ES-I3 (cell line): Measurements from ENCODE around the gene SLC27A5.
A peak's percentile ranks its signal among the peaks of the same experiment; 100 is the strongest.

Experiments
- H3K36me3 ChIP-seq: 2 replicates; pipeline ENCODE4 v1.6.1; 2013; ENCODE audit warnings: mild to moderate bottlenecking, low read length, control low read depth, moderate library complexity; ENCODE audit not compliant: insufficient read depth
- H3K4me1 ChIP-seq: 2 replicates; pipeline ENCODE4 v1.6.1; 2013; ENCODE audit warnings: mild to moderate bottlenecking, control low read depth, low read length; ENCODE audit not compliant: insufficient read depth
- H3K9ac ChIP-seq: 2 replicates; pipeline ENCODE4 v1.6.1; 2013; ENCODE audit warnings: low read depth, mild to moderate bottlenecking, low read length, moderate library complexity
- H3K9me3 ChIP-seq: 2 replicates; pipeline ENCODE4 v1.6.1; 2013; ENCODE audit warnings: mild to moderate bottlenecking, low read length, moderate library complexity; ENCODE audit not compliant: control insufficient read depth, insufficient read depth

SLC27A5 gene, protein sequence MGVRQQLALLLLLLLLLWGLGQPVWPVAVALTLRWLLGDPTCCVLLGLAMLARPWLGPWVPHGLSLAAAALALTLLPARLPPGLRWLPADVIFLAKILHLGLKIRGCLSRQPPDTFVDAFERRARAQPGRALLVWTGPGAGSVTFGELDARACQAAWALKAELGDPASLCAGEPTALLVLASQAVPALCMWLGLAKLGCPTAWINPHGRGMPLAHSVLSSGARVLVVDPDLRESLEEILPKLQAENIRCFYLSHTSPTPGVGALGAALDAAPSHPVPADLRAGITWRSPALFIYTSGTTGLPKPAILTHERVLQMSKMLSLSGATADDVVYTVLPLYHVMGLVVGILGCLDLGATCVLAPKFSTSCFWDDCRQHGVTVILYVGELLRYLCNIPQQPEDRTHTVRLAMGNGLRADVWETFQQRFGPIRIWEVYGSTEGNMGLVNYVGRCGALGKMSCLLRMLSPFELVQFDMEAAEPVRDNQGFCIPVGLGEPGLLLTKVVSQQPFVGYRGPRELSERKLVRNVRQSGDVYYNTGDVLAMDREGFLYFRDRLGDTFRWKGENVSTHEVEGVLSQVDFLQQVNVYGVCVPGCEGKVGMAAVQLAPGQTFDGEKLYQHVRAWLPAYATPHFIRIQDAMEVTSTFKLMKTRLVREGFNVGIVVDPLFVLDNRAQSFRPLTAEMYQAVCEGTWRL

DNA sequence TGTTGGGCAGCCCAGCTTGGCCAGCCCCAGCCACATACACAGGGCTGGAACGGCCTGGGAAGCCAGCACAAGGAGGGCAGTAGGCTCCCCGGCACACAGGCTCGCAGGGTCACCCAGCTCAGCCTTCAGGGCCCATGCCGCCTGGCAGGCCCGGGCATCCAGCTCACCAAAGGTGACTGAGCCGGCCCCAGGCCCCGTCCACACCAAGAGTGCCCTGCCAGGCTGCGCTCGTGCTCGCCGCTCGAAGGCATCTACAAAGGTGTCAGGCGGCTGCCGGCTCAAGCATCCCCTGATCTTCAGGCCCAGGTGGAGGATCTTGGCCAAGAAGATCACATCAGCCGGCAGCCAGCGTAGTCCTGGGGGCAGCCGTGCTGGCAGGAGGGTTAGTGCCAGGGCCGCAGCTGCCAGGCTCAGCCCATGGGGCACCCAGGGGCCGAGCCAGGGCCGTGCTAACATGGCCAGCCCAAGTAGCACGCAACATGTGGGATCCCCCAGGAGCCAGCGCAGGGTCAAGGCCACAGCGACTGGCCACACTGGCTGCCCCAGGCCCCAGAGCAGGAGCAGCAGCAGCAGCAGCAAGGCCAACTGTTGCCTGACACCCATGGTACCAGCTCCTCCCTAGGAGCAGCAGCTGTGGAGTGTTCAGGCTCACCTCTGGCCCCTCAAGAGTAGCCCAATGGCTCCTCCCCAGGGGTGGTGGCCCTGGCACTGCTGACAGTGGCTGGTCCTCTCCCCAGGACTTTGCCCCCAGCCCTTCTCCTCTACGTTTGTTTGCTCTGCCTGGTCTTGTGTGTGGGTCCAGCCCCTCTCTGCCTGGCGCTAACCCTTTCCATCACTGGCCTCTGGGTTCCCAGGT is at the start of gene SLC27A5:
SLC27A5 (minus strand) TSS at position 640 of the 856 bp plus-strand sequence; CDS start at position 603, 37 bp downstream.
- Histone ChIP-seq H3K9ac (no peak within 1 kb of the TSS), H3K9me3 (no peaks in the 10 kb centered on the region), H3K4me1 (peaks cover 8% of the 10 kb centered on the region; the same call in 1 of the 2 replicates), H3K36me3 (no peaks in the 10 kb centered on the region)

DNA sequence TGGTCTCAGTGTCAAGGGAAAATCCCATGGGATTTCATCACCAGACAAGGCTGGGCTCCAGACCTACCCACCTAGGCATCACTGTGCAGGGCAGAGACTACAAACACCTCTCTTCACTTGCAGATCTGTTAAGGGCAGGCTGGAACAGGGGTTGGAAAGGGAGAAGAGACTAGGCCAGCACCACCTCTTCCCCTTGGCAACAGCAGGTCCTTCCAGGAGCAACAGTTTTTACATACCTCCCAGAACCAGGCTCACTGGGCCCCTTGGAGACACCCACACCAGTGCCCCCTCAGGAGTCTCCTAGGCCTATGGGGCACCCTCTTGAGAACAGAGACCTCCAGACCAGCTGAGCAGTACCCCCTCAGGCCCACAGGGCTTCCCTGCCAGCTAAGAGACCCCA is 49.1 kb upstream of the SLC27A5 start:
- Histone ChIP-seq H3K36me3 (peaks cover 2% of the 10 kb centered on the region; the same call in 1 of the 2 replicates), H3K9me3 (no peaks in the 10 kb centered on the region), H3K9ac (no peak overlapping the region), H3K4me1 (peaks cover 4% of the 10 kb centered on the region; the same call in 1 of the 2 replicates)

DNA sequence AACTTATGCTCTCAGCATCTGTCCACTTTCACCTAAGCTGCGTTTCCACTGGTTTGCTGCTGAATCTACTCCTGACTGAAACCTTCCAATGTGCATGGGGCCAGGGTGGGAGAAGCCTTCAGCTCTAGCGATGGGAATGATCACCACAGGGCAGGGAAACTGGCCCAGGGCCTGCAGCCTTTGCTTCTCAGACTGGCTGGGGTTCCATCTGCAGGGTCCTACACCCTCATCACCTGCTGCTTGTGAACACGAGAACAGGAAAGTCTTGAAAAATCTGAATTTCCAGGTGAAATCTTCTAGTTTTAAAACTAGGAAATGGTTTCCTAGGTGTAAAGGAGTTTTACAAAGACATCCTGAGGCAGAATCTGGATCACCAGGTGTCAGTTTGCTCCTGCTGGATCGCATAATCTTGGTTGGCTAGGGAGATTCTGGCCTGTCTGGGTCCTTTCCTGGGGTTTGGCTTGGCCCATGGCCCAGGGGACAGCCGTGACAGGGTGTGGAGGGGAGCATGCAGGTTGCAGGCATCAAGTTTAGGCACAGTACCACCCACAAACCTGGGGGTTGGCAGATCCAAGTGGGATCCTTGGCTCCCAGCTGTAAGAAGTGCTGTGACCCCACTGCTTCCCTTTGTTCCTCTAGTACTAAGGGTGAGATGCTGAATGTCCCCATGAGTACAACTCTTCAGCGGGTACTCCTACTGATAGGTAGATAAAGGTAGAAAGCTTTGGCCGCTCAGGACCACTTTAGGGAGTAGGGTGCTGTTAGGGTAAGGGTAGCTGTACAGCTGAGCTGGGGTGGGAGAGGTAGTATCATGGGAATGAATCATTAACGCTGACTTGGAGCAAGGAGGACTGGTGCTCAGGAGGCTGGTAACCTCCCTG is 48.5 kb upstream of the SLC27A5 start:
- peaks cover 2% of the 10 kb centered on the region; the same call in 1 of the 2 replicates for H3K36me3 ChIP-seq
- no peaks in the 10 kb centered on the region for H3K9me3 ChIP-seq
- H3K9ac ChIP-seq = peak overlapping the region; percentile 75
- H3K4me1 ChIP-seq = peaks cover 4% of the 10 kb centered on the region; the same call in 1 of the 2 replicates

DNA sequence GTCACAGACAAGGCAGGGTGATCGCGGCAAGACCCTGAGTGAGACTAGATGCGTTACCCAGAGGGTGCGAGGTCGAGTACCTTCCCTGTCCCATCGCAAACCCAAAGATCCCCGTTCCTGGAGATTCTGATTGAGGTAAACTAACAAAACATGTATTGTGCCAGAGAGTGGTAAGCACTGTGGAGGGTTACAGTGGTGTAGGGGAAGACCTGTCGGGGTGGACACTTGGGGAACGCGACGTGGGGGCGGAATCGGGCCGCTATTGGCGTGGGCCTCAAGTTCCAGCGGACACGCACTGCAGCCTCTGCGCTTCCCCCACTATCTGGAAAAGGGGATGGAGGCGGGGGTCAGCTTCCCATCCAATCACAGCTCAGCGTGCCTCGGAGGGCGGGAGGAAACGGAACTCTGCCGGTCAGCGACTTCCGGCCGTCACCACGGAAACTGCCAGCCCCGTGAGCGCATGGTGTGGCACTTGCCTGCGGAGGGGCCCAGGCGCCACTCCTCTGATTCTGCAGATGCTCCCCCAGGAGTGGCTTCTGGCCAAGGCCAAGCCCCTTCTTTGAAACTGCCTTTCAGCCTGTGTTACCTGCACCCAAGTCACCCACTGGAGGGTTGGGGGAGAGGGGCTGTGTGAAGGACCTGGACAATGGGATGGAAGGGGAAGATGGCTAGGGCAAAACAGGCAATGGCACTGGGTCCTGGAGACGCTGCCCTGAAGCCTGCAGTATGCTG is 47.6 kb upstream of the SLC27A5 start:
- no peaks in the 10 kb centered on the region for H3K9me3 ChIP-seq
- peaks cover 2% of the 10 kb centered on the region; the same call in 1 of the 2 replicates for H3K36me3 ChIP-seq
- H3K9ac ChIP-seq = peak overlapping the region; percentile 75
- H3K4me1 ChIP-seq = peaks cover 4% of the 10 kb centered on the region; the same call in 1 of the 2 replicates

DNA sequence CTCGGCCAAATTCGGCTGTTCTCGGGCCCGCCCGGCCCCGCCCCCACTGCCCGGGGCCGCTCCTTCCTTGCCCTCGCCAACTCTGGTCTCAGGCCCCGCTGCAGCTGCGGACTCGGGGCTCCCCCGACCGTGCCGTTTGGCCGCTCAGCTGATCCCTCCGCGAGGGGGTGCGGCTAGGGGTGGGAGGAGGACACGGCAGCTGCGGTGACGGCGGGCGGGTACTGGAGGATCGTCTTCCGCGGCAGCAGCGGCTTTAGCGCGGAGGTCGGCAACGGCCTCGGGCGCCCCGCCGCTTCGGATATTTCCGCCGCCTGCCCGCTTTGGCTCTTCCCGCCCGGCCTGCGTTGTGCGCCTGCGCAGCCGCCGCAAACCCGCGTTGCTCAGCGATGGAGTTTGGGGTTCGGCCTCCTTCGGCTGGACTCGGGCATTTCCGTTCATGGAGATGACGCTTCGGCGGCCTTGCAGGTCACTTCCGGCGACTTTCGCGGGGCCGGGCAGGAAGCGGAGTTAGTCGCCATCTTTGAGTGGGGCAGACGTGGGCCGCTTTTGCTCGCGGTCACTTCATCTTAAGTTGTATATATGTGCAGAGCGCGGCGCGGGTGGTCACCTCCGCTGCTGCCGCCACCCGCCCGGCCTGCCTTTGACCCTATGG is 47.0 kb upstream of the SLC27A5 start:
- no peaks in the 10 kb centered on the region for H3K9me3 ChIP-seq
- H3K9ac ChIP-seq = peak overlapping the region; percentile 75
- H3K4me1 ChIP-seq = peaks cover 4% of the 10 kb centered on the region; the same call in 1 of the 2 replicates
- H3K36me3 ChIP-seq = peaks cover 2% of the 10 kb centered on the region; the same call in 1 of the 2 replicates

DNA sequence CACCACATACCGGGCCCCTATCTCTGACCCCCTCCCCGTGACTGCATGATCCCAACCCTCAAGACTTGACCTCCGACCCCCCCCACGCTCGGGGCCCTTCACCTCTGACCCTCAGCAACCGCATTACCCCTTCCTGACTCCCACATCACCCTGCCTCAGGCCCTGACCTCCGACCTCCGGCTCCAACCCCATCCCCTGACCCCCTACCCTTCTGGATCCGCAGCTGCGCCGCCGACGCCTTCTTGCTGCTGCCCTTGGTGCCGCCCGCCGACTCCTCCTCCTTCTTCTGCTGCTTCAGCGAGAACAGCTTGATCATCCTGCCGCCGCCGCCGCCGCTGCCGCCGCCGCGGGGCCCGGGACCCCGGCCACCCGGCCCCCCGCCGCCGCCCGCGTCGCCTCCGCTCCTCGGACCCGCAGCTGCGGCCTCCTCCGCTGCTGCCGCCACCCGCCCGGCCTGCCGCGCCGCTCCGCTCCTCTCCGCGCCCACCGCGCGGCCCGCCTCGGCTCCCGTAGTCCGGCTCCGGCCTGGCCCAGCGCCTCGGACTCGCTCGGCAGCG is 46.4 kb upstream of the SLC27A5 start, which contains the start of gene UBE2M:
UBE2M (minus strand) TSS at position 546 of the 557 bp plus-strand sequence; CDS start at position 316, 230 bp downstream.
- H3K9ac ChIP-seq = peak within 1 kb of the TSS; percentile 91
- peaks cover 2% of the 10 kb centered on the region; the same call in 1 of the 2 replicates for H3K36me3 ChIP-seq
- H3K4me1 ChIP-seq = peaks cover 4% of the 10 kb centered on the region; the same call in 1 of the 2 replicates
- no peaks in the 10 kb centered on the region for H3K9me3 ChIP-seq

DNA sequence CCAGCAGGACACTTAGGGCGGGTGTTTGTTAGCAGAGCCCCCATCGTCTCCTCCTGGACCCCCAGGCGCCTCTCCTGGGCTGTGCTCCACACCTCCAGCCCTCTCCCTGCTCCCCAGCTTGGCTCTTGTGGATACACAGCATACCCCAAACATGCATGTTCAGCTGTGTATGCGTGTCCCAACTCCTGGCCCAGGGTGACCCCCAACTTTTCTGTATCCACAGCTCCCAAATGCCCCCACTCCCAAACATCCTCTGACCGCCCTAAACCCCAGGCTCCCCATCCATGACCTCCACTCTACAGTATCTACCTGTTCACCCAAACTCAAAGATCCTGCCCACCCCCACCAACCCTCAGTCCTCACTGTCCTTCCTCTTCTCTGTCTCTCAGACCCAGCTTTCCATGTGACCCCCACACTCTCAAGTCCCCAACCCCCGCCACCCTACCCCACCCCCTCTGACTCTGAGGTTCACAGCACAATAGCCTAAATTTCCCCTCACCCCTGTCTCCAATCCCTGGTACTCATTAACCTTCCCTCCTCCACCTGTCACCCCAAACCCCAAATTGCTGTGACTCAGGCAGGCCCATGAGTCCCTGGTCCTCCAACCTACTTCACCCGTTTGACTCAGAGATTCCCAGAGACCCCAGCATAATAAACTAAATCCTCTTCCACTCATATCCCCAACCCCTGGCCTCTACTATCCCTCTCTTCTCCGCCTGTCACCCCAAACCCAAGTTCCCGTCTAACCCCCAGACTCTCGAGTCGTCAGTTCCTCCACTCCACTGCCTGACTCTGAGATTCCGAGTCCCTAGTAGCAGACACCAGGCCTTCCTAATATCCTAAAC is 45.7 kb upstream of the SLC27A5 start:
- Histone ChIP-seq H3K9me3 (no peaks in the 10 kb centered on the region), H3K36me3 (peaks cover 2% of the 10 kb centered on the region; the same call in 1 of the 2 replicates), H3K9ac (peak overlapping the region; percentile 91), H3K4me1 (peaks cover 4% of the 10 kb centered on the region; the same call in 1 of the 2 replicates)

DNA sequence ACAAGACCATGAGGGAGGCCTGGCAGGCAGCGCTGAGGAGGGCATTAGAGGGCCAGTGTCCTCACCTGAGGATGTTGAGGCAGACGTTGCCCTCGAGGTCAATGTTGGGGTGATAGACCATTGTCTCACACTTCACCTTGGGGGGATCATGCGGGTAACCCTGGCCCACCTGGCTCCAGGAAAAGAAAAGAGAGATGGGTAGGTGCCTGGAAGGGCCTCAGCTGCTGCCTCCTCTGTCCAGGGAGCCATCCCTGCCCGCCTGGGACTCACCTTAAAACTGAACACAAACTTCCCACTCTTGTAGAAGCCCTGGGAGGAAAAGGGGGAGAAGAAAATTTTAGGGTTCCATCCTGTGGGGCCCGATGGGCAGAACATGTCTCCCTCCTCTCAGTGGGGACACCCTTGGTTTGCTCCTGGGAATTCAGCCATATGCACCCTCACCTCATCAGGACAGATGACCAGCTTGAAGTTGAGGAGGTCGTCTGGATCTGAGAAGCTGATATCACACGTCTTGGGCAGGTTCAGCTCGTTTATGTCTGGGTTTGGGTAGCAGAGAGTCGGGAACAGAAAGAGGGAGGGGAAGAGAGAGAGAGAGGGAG is 44.9 kb upstream of the SLC27A5 start:
- Histone ChIP-seq H3K4me1 (peaks cover 4% of the 10 kb centered on the region; the same call in 1 of the 2 replicates), H3K9me3 (no peaks in the 10 kb centered on the region), H3K36me3 (peaks cover 5% of the 10 kb centered on the region; the same call in 1 of the 2 replicates), H3K9ac (peak overlapping the region; percentile 91; the same call in 1 of the 2 replicates)

DNA sequence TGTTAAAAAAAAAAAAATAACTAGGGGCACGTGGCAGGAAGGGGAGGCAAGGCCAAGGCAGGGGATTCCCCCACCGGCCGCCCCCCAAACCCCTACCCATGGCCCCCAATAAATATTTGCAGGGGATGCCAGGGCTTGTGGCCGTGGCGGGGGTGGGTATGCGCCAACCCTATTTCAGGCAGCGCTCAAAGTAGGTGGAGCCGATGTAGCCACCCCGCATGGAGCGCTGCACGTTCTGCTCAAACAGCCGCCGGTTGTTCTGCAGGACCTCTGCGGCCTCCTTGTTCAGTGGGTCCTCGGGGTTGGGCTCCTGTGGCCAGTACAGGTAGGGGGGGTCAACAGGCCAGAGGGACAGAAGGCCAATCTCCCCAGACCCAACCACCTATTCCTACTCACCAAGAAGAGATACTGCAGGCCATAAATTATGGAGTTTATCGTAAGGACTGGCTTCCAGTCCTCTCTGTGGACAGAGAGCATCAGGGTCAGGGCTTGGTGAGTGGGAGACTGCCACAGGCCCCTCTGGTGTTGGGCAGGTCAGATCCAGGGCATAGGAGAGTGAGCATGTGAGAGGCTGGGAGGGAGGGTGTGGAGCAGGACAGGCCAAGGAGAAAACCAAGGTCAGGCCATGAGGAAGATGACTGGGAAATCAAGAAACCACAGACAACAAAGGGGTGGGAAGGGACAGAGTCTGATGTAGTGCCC is 44.3 kb upstream of the SLC27A5 start:
- Histone ChIP-seq H3K9me3 (no peaks in the 10 kb centered on the region), H3K4me1 (peaks cover 4% of the 10 kb centered on the region; the same call in 1 of the 2 replicates), H3K9ac (no peak overlapping the region), H3K36me3 (peaks cover 9% of the 10 kb centered on the region; the same call in 1 of the 2 replicates)

DNA sequence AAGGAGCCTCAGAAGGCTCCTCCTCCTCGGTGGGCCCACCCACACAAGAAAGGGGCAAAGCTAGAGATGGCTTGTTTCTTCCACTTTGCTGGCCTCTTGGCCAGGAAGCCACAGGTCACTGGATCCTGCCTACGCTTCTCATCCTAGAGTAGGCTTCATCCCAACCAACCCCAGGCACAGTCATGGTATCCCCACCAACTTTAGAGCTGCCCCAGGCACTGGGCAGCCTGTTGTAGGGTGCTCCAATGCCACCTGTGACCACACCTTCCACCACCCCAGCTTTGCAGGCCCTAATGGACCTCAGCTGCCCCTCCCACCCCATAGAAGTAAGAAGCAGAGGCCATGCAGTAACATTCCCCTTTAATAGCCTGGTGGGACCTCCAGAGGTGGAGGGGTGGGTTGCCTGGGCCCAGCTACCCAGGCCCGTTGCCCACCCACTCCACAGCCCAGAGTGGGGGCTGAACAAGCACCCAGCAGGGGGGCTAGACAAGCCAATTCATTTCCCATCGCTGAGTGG is 43.6 kb upstream of the SLC27A5 start:
- Histone ChIP-seq H3K9me3 (no peaks in the 10 kb centered on the region), H3K9ac (peak overlapping the region; percentile 94), H3K36me3 (peaks cover 12% of the 10 kb centered on the region), H3K4me1 (peaks cover 4% of the 10 kb centered on the region; the same call in 1 of the 2 replicates)
